Sigmoid colon (tissue), 3 donors: ENCODE results near the gene MYRF.

Experiments
- CTCF ChIP-seq, 4 experiments: fragments of 450-650 bp in 3 of 4; fragments of 200-600 bp in 1 of 4; IDR thresholded peaks; one replicate each; pipeline ENCODE4 v1.5.1; 2016 to 2019; ENCODE audit warnings: antibody characterized with exemption in 4 of 4, mild to moderate bottlenecking in 3 of 4, moderate library complexity in 2 of 4
- POLR2A ChIP-seq, 2 donors: fragments of 450-650 bp; IDR thresholded peaks; one replicate each; pipeline ENCODE4 v1.6.1; 2016; ENCODE audit warnings: antibody characterized with exemption in 2 of 2, mild to moderate bottlenecking in 2 of 2, moderate library complexity in 2 of 2

GRCh38 chr11:61730240-61730994, 22.0 kb upstream of the MYRF start:
- TF ChIP-seq CTCF (IDR thresholded peaks at IDR 0.05) (no peak), POLR2A (IDR thresholded peaks at IDR 0.05) (no peak)
